Limb (tissue), 2 donors: Measurements from ENCODE around the gene SLC26A9.

Experiments
- DNase-seq, 2 donors: peaks; one replicate each; pipeline ENCODE4 v3.0.0-alpha.2; 2016; ENCODE audit errors: extremely low spot score in 2 of 2

The SLC26A9 gene

GRCh38 chr1:205948886-205949285 lies 5.6 kb upstream of the SLC26A9 start:
- DNase-seq: no peak

GRCh38 chr1:205948039-205948438 lies 4.8 kb upstream of the SLC26A9 start:
- DNase-seq: no peak

DNA sequence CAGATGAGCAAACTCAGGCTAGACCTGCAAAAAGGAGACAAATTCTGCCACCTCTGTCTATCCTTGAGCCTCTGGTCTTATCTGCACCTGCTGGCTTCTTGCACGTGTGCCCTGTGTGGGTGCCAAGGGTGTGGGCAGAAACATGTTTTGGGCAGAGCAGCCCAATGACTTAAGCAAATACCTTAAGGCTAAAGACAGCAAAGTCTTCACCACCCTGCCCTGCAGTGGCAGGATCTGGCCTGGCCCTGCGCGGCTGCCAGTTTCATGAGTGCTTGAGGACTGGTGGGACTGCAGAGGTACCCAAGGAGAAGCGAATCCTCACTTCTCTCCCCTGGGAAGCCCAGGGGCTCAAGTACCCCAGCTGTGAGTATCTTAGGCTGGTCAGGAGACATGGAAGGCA lies 3.8 kb upstream of the SLC26A9 start:
- no peak for DNase-seq

GRCh38 chr1:205945069-205945468 lies 1.8 kb upstream of the SLC26A9 start:
- DNase-seq: no peak

DNA sequence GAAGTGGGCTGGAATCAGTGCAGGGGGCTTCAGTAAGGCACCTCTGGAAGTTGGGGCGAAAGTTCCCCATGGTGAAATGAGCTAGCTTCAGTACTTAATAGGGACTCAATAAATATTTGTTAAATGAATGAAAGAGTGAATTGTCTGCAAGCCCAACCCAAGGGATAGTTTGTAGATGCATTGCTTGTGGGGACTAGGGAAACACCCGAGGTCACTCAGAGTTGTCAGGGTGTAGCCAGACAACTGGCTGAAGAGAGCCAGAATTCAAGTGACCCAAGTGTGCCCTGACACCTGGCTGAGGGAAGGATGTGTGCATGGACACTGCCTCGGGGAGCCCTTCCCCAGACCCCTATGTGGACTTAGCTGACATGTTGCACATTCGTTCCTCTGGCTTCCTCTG lies 1.3 kb upstream of the SLC26A9 start:
- DNase-seq: no peak

DNA sequence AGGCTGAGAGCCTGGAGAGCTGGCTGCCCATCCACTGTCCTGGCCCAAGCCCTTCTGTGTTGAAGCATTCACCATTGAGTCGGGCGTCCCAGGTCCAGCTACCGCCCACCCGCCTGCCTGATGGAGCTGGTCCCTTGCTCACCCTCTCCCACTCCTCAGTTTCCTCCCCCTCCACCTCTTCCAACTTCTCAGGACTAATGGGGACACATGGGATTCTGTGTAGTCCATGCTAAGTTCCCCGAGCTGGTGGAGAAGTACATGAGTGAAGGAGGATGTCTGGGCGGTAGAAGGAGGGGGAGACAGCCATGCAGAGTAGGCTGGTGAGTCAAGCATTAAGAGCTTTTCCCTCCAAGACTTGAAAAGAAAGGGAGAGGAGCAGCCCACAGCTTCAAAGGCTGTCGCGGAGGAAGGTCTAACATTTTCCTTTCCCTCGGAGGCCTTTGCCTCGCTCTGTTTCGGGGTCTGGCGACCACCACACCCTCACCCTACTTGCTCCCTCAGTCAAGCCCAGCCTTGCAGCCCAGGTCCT lies 561 bp downstream of the SLC26A9 start:
- no peak for DNase-seq

- no peak for DNase-seq
These were observed 2.5 kb downstream of the SLC26A9 start for GRCh38 chr1:205940710-205941109.

- DNase-seq: no peak
These were observed 3.4 kb downstream of the SLC26A9 start for GRCh38 chr1:205939690-205940330.

- no peak for DNase-seq
These were observed 4.6 kb downstream of the SLC26A9 start for GRCh38 chr1:205938682-205939081.

GRCh38 chr1:205936846-205937586 lies 6.2 kb downstream of the SLC26A9 start:
- DNase-seq: no peak

DNA sequence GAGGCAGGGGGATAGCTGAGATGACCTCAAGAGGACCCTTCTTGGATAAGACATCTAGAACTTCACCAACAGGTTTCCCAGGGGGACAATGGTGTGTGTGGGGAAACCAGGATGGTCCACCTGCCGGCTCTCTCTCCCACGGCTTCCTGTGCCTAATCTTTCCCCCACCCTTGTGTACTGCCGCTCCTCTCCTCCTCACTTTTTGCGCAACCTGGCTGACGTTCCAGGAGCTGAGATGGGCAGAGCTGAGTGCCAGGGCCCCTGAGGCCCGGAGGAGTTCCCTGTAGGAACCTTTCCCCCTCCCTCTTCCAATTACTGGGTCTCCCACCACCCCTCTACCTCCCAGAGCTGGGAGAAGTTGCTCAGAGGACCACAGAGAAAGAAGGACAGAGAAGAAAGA lies 6.9 kb downstream of the SLC26A9 start:
- DNase-seq: no peak

DNA sequence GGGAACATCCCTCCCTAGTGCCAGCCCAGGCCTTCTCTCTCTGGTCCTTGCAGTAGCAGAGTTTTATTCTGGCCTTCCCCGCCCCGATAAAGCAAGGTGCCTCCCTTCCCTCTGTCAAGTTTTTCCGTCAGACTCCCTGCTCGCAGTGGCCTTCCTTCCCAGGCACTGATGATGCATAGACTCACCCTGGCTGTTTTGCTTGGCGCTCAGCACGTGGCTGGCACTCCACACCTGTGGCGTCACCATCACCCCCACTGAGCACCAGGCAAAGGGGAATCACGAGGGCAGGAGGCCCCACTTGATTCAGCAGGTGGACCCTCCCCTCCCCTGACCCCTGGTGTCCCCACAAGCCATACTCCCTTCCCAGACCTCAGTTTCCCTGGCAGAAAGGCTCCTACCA lies 7.4 kb downstream of the SLC26A9 start:
- DNase-seq: no peak

GRCh38 chr1:205934788-205935187 lies 8.5 kb downstream of the SLC26A9 start:
- DNase-seq: no peak

DNA sequence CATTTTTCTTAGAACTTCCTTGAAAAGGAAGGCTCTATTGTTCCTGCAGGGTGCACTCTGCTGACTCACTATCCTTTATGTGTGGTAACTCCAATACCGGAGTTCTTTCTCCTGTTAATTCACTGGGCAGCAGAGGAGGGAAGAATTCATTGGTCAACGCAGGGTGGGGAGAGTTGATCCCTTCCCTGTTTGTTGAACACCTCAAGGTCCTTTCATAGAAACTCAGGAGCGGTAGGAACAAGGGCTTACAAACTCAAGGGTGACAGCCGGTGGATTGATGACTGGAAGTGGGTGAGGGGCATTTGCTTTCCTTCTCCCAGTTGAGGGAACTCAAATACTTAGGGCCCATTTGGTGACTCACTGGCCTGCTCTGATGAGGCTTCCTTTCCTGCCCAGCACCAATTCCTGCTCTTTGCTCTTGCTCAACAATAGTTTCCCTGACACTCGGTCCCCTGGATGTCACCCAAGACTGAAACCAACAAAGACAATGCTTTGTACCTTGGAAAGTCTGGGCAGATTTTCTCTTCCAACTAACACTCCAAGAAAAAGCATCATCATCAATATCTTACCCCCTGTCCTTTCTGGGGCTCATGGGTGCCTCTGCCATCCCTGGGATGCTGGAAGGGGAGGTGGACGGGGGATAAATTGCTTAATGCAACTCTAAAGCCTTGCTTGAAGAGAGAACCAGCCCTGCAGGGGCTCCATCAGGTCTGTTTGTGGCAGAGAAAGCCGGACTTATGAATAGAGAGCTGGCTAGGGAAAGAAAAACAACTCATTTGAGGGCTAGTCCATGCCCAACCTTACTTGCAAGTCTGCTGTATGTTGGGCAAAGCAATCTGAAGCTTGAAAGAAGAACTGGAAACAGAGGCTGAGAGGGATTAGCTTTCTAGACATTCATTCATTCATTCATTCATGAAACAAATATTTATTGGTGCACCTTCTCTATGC lies 9.3 kb downstream of the SLC26A9 start:
- no peak for DNase-seq

- no peak for DNase-seq
These were observed 10.5 kb downstream of the SLC26A9 start for GRCh38 chr1:205932776-205933175.

DNA sequence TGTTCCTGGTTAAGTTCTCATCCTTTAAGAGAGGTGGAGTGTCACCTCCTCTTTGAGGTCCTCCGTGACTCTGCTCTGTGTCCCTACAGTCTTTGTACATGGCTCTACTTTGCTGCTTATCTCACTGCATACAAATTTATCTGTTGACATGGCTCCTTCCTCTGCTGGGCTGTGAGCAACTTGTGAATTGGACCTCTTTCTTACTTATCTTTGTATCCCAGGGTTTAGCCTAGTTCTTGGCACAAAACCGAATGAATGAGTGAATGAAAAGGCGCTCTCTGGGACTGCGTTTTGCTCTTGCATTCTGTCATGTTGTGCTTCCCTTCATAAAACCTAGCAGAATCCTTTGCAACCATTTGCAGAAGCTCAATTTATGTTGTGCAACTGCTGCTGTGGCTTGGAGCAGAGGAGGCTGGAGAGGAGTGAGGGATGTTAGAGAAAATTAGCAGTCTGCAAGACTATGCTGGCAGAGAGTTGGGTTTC lies 12.4 kb downstream of the SLC26A9 start:
- DNase-seq: no peak

- DNase-seq: no peak
These were observed 13.1 kb downstream of the SLC26A9 start for GRCh38 chr1:205930195-205930577.

GRCh38 chr1:205929496-205930194 lies 13.6 kb downstream of the SLC26A9 start:
- DNase-seq: no peak

- no peak for DNase-seq
These were observed 14.9 kb downstream of the SLC26A9 start for GRCh38 chr1:205928317-205928716.

- no peak for DNase-seq
These were observed 15.6 kb downstream of the SLC26A9 start for GRCh38 chr1:205927676-205928075.

GRCh38 chr1:205927247-205927646 lies 16.0 kb downstream of the SLC26A9 start:
- no peak for DNase-seq
